ENCODE data around the gene TRABD2A.

Gene TRABD2A

GRCh38 chr2:84866122-84866521, 14.8 kb downstream of the TRABD2A start:
- TF ChIP-seq EZH2phosphoT487 (IDR thresholded peaks at IDR 0.05; ENCODE audit: borderline replicate concordance) (no peak), CTCF (conservative IDR thresholded peaks at IDR 0.05; ENCODE audit: low read length) (no peak)
- H3K4me2 ChIP-seq (ENCODE audit: low read depth, low read length, poor library complexity, severe bottlenecking), result no peak overlapping the region
- H3K27me3 ChIP-seq (ENCODE audit: insufficient read depth, low read length, poor library complexity, severe bottlenecking), result peaks cover 11% of the 10 kb centered on the region
- no peak overlapping the region for H2AFZ ChIP-seq (ENCODE audit: low read length)
- H3K36me3 ChIP-seq (ENCODE audit: insufficient read depth, low read length), result no peaks in the 10 kb centered on the region
- H3K9me2 ChIP-seq (replicated peaks; ENCODE audit: low read depth, low read length), result no peaks in the 10 kb centered on the region
- no peak overlapping the region for H3K9ac ChIP-seq (ENCODE audit: low read depth, low read length, poor library complexity, severe bottlenecking)
- H3K4me3 ChIP-seq (ENCODE audit: low read length, poor library complexity, severe bottlenecking), result no peak overlapping the region
- no peaks in the 10 kb centered on the region for H3K9me3 ChIP-seq (ENCODE audit: insufficient read depth, low read depth, low read length)
- H4K20me1 ChIP-seq (ENCODE audit: insufficient read depth, low read length, poor library complexity, severe bottlenecking), result no peaks in the 10 kb centered on the region
- no peaks in the 10 kb centered on the region for H3F3A ChIP-seq (ENCODE audit: low read depth)
- no peaks in the 10 kb centered on the region for H3K4me1 ChIP-seq (ENCODE audit: insufficient read depth, low read length, poor library complexity, severe bottlenecking)
- no peaks in the 10 kb centered on the region for H3K79me2 ChIP-seq (ENCODE audit: insufficient read depth, low read length)

GRCh38 chr2:84865181-84865783, 15.6 kb downstream of the TRABD2A start:
- Histone ChIP-seq H4K20me1 (ENCODE audit: insufficient read depth, low read length, poor library complexity, severe bottlenecking) (no peaks in the 10 kb centered on the region), H3K4me1 (ENCODE audit: insufficient read depth, low read length, poor library complexity, severe bottlenecking) (no peaks in the 10 kb centered on the region), H3K36me3 (ENCODE audit: insufficient read depth, low read length) (no peaks in the 10 kb centered on the region), H3K4me2 (ENCODE audit: low read depth, low read length, poor library complexity, severe bottlenecking) (no peak overlapping the region), H3K9ac (ENCODE audit: low read depth, low read length, poor library complexity, severe bottlenecking) (no peak overlapping the region), H2AFZ (ENCODE audit: low read length) (no peak overlapping the region), H3K4me3 (ENCODE audit: low read length, poor library complexity, severe bottlenecking) (no peak overlapping the region), H3K79me2 (ENCODE audit: insufficient read depth, low read length) (no peaks in the 10 kb centered on the region), H3K9me2 (replicated peaks; ENCODE audit: low read depth, low read length) (no peaks in the 10 kb centered on the region), H3K9me3 (ENCODE audit: insufficient read depth, low read depth, low read length) (no peaks in the 10 kb centered on the region), H3F3A (ENCODE audit: low read depth) (no peaks in the 10 kb centered on the region), H3K27me3 (ENCODE audit: insufficient read depth, low read length, poor library complexity, severe bottlenecking) (peaks cover 11% of the 10 kb centered on the region)
- TF ChIP-seq CTCF (conservative IDR thresholded peaks at IDR 0.05; ENCODE audit: low read length), result peak; percentile 68
- no peak for TF ChIP-seq EZH2phosphoT487 (IDR thresholded peaks at IDR 0.05; ENCODE audit: borderline replicate concordance)

- no peaks in the 10 kb centered on the region for H3K9me3 ChIP-seq (ENCODE audit: insufficient read depth, low read depth, low read length)
These were observed 18.9 kb downstream of the TRABD2A start for GRCh38 chr2:84862006-84862405.

More at GRCh38 chr2:84862006-84862405, 18.9 kb downstream of the TRABD2A start:
- no peaks in the 10 kb centered on the region for H3K4me1 ChIP-seq (ENCODE audit: insufficient read depth, low read length, poor library complexity, severe bottlenecking)
- H3K27me3 ChIP-seq (ENCODE audit: insufficient read depth, low read length, poor library complexity, severe bottlenecking), result peaks cover 11% of the 10 kb centered on the region
- no peaks in the 10 kb centered on the region for H4K20me1 ChIP-seq (ENCODE audit: insufficient read depth, low read length, poor library complexity, severe bottlenecking)
- no peaks in the 10 kb centered on the region for H3K9me2 ChIP-seq (replicated peaks; ENCODE audit: low read depth, low read length)
- no peaks in the 10 kb centered on the region for H3K79me2 ChIP-seq (ENCODE audit: insufficient read depth, low read length)
- H3K9ac ChIP-seq (ENCODE audit: low read depth, low read length, poor library complexity, severe bottlenecking), result no peak overlapping the region
- H3K4me3 ChIP-seq (ENCODE audit: low read length, poor library complexity, severe bottlenecking), result no peak overlapping the region
- H3K4me2 ChIP-seq (ENCODE audit: low read depth, low read length, poor library complexity, severe bottlenecking), result no peak overlapping the region
- no peaks in the 10 kb centered on the region for H3F3A ChIP-seq (ENCODE audit: low read depth)
- H3K36me3 ChIP-seq (ENCODE audit: insufficient read depth, low read length), result no peaks in the 10 kb centered on the region
- no peak for TF ChIP-seq CTCF (conservative IDR thresholded peaks at IDR 0.05; ENCODE audit: low read length)
- TF ChIP-seq EZH2phosphoT487 (IDR thresholded peaks at IDR 0.05; ENCODE audit: borderline replicate concordance), result no peak
- no peak overlapping the region for H2AFZ ChIP-seq (ENCODE audit: low read length)

Data from Loucy (cell line).